GM12875 (cell line): Measurements from ENCODE around the gene CCDC178.

Experiments
- H3K4me3 ChIP-seq: one replicate; pipeline ENCODE4 v1.5.1; 2011; ENCODE audit warnings: low read depth, low read length, control low read depth
- CTCF ChIP-seq: IDR thresholded peaks from 2 replicates; pipeline ENCODE4 v1.5.1; 2011; ENCODE audit warnings: low read depth, mild to moderate bottlenecking, control low read depth, inconsistent platforms, low read length, moderate library complexity, borderline replicate concordance; ENCODE audit not compliant: insufficient read depth

CCDC178 gene

GRCh38 chr18:33307520-33307919 lies 133.0 kb downstream of the CCDC178 start:
- H3K4me3 ChIP-seq = no peak overlapping the region
- TF ChIP-seq CTCF = no peak

GRCh38 chr18:33304277-33304676 lies 136.2 kb downstream of the CCDC178 start:
- H3K4me3 ChIP-seq = no peak overlapping the region
- TF ChIP-seq CTCF = no peak

GRCh38 chr18:33291539-33291938 lies 149.0 kb downstream of the CCDC178 start:
- H3K4me3 ChIP-seq = no peak overlapping the region
- TF ChIP-seq CTCF = no peak

- TF ChIP-seq CTCF = no peak
These were observed 152.3 kb downstream of the CCDC178 start for GRCh38 chr18:33288082-33288716.

GRCh38 chr18:33282709-33283333 lies 157.7 kb downstream of the CCDC178 start:
- H3K4me3 ChIP-seq = no peak overlapping the region
- TF ChIP-seq CTCF = no peak

More at GRCh38 chr18:33288082-33288716, 152.3 kb downstream of the CCDC178 start:
- no peak overlapping the region for H3K4me3 ChIP-seq

GRCh38 chr18:33282142-33282541 lies 158.4 kb downstream of the CCDC178 start:
- TF ChIP-seq CTCF = no peak

GRCh38 chr18:33277431-33277830 lies 163.1 kb downstream of the CCDC178 start:
- no peak overlapping the region for H3K4me3 ChIP-seq
- TF ChIP-seq CTCF = no peak

More at GRCh38 chr18:33282142-33282541, 158.4 kb downstream of the CCDC178 start:
- no peak overlapping the region for H3K4me3 ChIP-seq
